T-helper 2 cell treated with Interferon-gamma antibody and Interleukin-4, amounts not matched to agents 5 μg/mL and 100 μg/mL, for 36 hours (primary cell): ENCODE results near the gene PAN3.
A peak's percentile ranks its signal among the peaks of the same experiment; 100 is the strongest.

ENCODE experiments used
- DNase-seq: peaks from one replicate; pipeline ENCODE4 v3.0.0; 2021; ENCODE audit warnings: low spot score
- H3K27ac Mint-ChIP-seq: one replicate; pipeline ENCODE4 v1.8.0; 2021; ENCODE audit warnings: mild to moderate bottlenecking, mixed read lengths
- H3K27me3 Mint-ChIP-seq: one replicate; pipeline ENCODE4 v1.8.0; 2021; ENCODE audit warnings: low read depth, mixed read lengths
- H3K36me3 Mint-ChIP-seq: one replicate; pipeline ENCODE4 v1.8.0; 2021; ENCODE audit warnings: low read depth, mixed read lengths
- H3K4me1 Mint-ChIP-seq: one replicate; pipeline ENCODE4 v1.8.0; 2021; ENCODE audit warnings: low read depth, mixed read lengths
- H3K4me3 Mint-ChIP-seq: one replicate; pipeline ENCODE4 v1.8.0; 2022; ENCODE audit warnings: mild to moderate bottlenecking, moderate library complexity, mixed read lengths
- H3K9me3 Mint-ChIP-seq: one replicate; pipeline ENCODE4 v1.8.0; 2021; ENCODE audit warnings: mixed read lengths

PAN3 gene

DNA sequence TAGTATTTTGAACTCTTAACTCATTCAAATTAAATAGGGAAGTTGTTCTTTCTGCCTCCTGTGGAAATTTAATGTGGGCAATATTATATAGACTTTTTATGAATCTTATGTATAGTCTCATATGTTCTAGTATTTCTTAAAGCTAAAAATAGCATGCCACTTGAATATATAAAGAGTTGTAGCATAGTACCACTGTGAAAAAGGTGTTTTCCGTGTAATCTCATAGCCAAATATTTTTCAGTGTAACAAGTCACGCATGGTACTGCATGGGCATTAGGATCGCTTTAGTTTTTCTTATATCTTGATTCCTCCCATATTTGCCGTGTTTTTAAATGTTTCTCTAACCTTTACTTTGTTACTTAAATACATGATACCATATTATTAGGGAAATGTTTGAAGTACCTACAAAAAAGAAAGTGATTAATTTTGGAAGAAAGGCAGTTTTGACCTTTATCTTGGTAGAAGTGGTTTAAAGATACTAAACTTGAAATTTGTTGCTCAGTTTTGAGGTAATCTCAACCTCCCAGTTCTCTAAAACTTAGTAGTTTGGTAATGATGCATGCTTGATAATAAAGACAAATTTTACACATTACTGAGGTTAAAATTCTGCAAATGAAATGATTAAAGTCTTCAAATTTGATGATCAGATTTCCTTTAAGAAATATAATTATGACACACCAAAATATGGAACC is 81.2 kb downstream of the PAN3 start:
- Mint-ChIP-seq H3K4me1 (no peaks in the 10 kb centered on the region), H3K27ac (no peak overlapping the region), H3K27me3 (no peaks in the 10 kb centered on the region), H3K4me3 (no peak overlapping the region), H3K36me3 (peaks cover 9% of the 10 kb centered on the region), H3K9me3 (no peaks in the 10 kb centered on the region)
- DNase-seq, result no peak

DNA sequence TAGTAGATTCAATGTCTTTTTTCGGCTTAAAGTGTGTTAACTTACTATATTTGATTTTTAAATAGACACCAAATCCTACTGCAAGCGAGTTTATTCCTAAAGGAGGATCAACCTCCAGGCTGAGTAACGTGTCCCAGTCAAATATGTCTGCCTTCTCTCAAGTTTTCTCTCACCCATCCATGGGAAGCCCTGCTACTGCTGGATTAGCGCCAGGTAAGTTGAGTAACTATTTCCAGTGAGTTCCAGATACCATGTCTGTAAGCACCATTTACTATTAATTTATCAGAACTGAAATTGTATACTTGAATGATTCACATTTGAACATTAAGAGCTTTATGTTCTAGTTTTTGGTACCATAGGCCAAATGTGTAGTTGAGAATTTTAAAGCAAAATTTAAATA is 81.8 kb downstream of the PAN3 start:
- Mint-ChIP-seq H3K9me3 (no peaks in the 10 kb centered on the region), H3K36me3 (peaks cover 7% of the 10 kb centered on the region), H3K4me1 (no peaks in the 10 kb centered on the region), H3K4me3 (no peak overlapping the region), H3K27me3 (no peaks in the 10 kb centered on the region), H3K27ac (no peak overlapping the region)
- no peak for DNase-seq

DNA sequence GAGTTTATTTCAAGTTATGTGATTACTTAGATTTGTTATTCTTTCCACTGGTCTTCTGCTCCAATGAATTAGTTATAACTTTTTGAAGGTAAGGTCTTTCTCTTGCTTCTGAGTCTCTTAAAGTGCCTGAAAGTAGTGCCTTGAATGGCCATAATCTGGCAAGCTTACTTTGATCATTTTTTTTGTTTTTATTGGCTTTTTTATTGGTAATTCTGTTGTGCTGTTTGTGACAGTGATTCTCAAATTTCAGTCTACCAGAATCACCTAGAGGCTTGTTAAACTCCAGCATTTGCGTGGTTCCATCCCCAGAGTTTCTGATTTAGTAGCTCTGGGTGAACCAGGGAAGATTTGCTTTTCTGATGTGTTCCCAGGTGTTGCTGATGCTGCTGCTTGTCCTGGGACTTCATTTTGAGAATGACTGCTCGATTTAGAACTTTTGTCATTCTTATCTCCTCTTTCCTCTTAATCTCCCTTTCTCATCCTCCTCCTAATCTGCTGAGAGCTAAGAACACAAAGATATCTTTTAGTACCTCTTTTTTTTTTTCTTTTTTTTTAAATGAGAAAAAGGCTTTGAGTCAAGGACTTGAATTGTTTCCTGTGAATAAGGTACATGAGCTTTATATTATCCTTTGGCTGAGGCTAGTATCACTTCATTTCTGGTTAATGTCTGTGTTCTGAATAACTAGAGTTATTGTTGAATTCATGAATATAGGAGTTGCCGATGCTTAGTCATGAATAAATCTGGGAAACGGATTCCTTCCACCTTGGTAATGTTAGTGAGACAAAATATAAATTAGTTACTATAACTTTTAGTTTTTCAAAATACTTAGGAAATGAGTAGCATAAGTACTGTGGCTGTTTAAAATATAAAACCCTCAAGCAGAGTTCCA is 91.4 kb downstream of the PAN3 start:
- Mint-ChIP-seq H3K27ac (no peak overlapping the region), H3K27me3 (no peaks in the 10 kb centered on the region), H3K36me3 (peaks cover 23% of the 10 kb centered on the region), H3K4me3 (no peak overlapping the region), H3K9me3 (no peaks in the 10 kb centered on the region), H3K4me1 (no peaks in the 10 kb centered on the region)
- DNase-seq, result no peak

DNA sequence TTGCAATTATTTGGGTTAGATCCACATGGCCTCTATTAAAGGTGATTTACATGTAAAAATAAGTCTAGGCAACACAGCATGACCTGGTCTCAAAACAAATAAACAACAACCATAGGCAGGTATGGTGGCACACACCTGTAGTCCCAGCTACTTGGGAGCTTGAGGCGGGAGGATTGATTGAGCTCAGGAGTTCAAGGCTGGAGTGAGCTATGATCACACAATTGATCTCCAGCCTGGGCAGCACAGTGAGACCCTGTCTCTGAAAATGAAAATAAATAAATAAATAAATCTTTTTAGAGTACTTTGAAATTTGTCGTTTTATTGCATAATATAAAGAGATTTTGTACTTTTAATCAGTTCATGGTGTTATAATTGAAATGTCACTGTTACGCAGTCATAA is 93.3 kb downstream of the PAN3 start:
- no peaks in the 10 kb centered on the region for H3K27me3 Mint-ChIP-seq
- H3K4me1 Mint-ChIP-seq, result no peaks in the 10 kb centered on the region
- no peak overlapping the region for H3K27ac Mint-ChIP-seq
- no peak overlapping the region for H3K4me3 Mint-ChIP-seq
- no peaks in the 10 kb centered on the region for H3K9me3 Mint-ChIP-seq
- no peak for DNase-seq
- peaks cover 19% of the 10 kb centered on the region for H3K36me3 Mint-ChIP-seq

DNA sequence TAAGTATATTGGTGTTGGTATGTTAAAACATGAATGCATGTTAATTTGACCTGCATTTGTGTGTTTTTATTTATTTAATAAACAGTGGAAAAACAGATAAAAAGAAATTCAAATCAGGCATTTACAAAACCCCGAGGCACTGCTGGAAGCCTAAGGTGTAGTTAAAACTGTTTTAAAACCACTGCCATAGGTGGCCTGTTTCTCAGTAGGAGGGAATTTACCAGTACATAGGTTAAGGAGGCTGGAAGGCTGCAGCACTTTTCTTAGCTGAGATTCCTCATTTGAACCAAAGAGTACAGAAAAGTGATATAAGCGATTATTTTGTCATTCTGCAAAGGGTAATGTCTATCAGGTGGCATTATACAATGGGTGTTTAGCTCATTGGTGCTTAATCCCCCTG is 99.6 kb downstream of the PAN3 start:
- peaks cover 23% of the 10 kb centered on the region for H3K36me3 Mint-ChIP-seq
- no peak for DNase-seq
- no peak overlapping the region for H3K27ac Mint-ChIP-seq
- H3K4me1 Mint-ChIP-seq, result no peaks in the 10 kb centered on the region
- no peak overlapping the region for H3K4me3 Mint-ChIP-seq
- H3K9me3 Mint-ChIP-seq, result no peaks in the 10 kb centered on the region
- H3K27me3 Mint-ChIP-seq, result no peaks in the 10 kb centered on the region

DNA sequence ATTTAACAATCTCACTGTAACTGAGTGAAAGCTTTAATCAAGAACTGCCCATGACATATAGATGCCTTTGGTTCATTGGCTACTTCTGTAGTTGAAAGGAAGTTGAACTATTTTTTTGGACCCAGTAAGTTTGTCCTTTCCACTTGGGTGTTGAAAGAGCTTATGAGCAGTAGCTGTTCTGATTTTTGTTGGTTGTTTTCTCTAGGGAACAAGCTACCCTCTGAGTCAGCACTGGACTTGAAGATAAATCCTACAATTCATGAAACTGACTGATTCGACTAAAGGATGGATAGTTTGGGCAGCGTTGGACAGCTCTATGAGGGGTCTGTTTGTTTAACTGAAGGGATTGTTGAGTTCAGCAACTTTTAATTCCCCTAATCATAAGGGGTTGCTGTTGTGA is 101.0 kb downstream of the PAN3 start:
- H3K27me3 Mint-ChIP-seq, result no peaks in the 10 kb centered on the region
- no peak for DNase-seq
- no peaks in the 10 kb centered on the region for H3K9me3 Mint-ChIP-seq
- peaks cover 25% of the 10 kb centered on the region for H3K36me3 Mint-ChIP-seq
- no peaks in the 10 kb centered on the region for H3K4me1 Mint-ChIP-seq
- H3K27ac Mint-ChIP-seq, result no peak overlapping the region
- H3K4me3 Mint-ChIP-seq, result no peak overlapping the region

DNA sequence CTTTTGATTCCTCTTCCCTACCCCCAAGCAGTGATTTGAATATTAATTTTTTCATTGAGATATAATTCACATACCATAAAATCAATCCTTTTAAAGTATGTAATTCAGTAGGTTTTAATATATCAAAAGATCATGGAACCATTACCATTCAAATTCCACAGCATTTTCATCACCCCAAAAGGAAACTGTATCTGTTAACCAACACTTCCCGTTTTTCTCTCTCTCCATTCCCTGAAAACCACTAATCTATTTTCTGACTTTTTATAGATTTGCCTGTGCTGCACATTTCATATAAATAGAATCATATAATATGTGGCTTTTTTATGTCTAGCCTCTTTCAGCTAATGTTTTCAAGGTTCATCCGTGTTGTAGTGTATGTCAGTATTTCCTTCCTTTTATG is 107.1 kb downstream of the PAN3 start:
- no peak for DNase-seq
- no peak overlapping the region for H3K27ac Mint-ChIP-seq
- peaks cover 26% of the 10 kb centered on the region for H3K4me1 Mint-ChIP-seq
- peaks cover 52% of the 10 kb centered on the region for H3K36me3 Mint-ChIP-seq
- no peaks in the 10 kb centered on the region for H3K27me3 Mint-ChIP-seq
- H3K4me3 Mint-ChIP-seq, result no peak overlapping the region
- H3K9me3 Mint-ChIP-seq, result peaks cover 18% of the 10 kb centered on the region

DNA sequence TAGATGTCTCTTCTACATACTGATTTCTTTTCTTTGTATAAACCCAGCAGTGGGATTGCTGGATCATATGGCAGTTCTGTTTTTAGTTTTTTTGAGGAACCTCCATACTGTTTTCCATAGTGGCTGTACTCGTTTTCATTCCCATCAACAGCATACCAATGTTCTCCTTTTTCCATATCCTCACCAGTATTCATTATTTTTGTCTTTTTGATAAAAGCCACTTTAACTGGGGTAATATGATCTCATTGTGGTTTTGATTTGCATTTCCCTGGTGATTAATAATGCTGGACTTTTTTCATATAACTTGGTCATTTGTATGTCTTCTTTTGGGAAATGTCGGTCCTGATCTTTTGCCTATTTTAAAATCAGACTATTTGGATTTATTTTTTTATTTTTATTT is 108.5 kb downstream of the PAN3 start:
- peaks cover 36% of the 10 kb centered on the region for H3K4me1 Mint-ChIP-seq
- H3K27ac Mint-ChIP-seq, result no peak overlapping the region
- no peak for DNase-seq
- peaks cover 18% of the 10 kb centered on the region for H3K9me3 Mint-ChIP-seq
- H3K36me3 Mint-ChIP-seq, result peaks cover 57% of the 10 kb centered on the region
- no peak overlapping the region for H3K4me3 Mint-ChIP-seq
- no peaks in the 10 kb centered on the region for H3K27me3 Mint-ChIP-seq

DNA sequence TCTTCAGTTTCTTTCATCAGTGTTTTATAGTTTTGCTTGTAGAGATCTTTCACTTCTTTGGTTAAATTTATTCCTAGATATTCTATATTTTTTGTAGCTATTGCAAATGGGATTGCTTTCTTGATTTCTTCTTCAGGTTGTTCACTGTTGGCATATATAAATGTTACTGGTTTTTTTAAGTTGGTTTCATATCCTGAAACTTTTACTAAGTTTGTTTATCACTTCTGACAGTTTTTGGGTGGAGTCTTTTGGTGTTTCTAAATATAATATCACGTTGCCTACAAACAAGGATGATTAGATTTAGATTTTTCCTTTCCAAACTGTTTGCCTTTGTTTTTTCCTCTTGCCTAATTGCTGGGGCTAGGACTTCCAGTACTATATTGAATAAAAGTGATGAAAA is 109.7 kb downstream of the PAN3 start:
- Mint-ChIP-seq H3K4me3 (peak overlapping the region; percentile 38), H3K27ac (peak overlapping the region; percentile 44), H3K27me3 (no peaks in the 10 kb centered on the region), H3K36me3 (peaks cover 50% of the 10 kb centered on the region), H3K4me1 (peaks cover 36% of the 10 kb centered on the region), H3K9me3 (peaks cover 18% of the 10 kb centered on the region)
- no peak for DNase-seq

DNA sequence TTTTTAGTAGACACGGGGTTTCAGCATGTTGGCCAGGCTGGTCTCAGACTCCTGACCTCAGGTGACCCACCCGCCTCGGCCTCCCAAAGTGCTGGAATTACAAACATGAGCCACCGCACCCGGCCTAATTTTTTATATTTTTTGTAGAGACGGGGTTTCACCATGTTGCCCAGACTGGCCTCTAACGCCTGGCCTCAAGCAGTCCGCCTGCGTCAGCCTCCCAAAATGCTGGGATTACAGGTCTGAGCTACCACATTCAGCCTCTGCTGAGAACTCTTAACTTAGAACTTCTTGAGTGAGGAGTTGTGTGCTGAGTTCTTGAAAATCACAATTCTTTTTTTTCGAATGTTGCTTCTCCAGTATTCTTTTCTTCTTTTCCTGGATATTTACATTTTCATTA is 112.2 kb downstream of the PAN3 start:
- no peaks in the 10 kb centered on the region for H3K27me3 Mint-ChIP-seq
- DNase-seq, result no peak
- H3K27ac Mint-ChIP-seq, result no peak overlapping the region
- peaks cover 15% of the 10 kb centered on the region for H3K9me3 Mint-ChIP-seq
- no peak overlapping the region for H3K4me3 Mint-ChIP-seq
- H3K4me1 Mint-ChIP-seq, result peaks cover 38% of the 10 kb centered on the region
- peaks cover 52% of the 10 kb centered on the region for H3K36me3 Mint-ChIP-seq

DNA sequence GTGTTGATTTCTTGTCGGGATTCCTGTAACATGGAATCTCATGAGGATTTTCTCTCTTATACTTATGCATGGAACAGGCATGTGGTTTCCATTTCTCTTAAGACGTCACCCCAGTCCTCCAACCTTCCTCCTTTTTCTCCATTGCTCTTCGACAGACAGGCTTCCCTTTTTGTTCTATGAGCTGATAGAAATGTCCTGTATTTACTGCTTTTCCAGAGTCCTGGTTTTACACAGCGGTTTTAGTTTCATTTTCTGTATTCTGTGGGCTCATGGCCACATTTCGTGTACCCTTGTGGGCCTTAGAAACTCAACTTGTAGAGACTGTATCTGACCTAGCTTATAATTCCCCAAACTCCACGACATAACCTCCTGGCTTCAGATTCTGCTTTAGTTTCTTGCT is 113.1 kb downstream of the PAN3 start:
- H3K9me3 Mint-ChIP-seq, result peaks cover 13% of the 10 kb centered on the region
- peaks cover 36% of the 10 kb centered on the region for H3K4me1 Mint-ChIP-seq
- H3K4me3 Mint-ChIP-seq, result peak overlapping the region; percentile 47
- H3K27ac Mint-ChIP-seq, result peak overlapping the region; percentile 31
- H3K27me3 Mint-ChIP-seq, result no peaks in the 10 kb centered on the region
- no peak for DNase-seq
- H3K36me3 Mint-ChIP-seq, result peaks cover 53% of the 10 kb centered on the region

DNA sequence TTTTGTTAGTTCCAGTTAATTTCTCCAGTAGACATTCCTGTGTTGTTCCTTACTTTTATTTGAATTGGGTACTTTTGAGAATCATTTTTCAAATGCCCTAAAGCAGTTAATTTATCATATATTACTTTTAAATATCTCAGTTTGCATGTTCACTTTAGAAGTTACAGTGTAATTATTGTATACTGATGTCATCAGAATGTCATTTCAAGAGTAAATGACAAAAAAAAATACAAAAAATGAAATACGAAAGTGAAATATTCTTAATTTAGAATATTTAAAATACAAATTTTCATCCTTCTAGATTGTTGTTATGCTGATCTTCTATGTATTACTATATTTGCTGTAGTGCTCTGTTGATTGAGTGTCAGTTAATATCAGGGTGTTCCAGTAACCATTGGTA is 114.2 kb downstream of the PAN3 start:
- DNase-seq, result no peak
- peaks cover 51% of the 10 kb centered on the region for H3K36me3 Mint-ChIP-seq
- peaks cover 29% of the 10 kb centered on the region for H3K4me1 Mint-ChIP-seq
- H3K9me3 Mint-ChIP-seq, result peaks cover 9% of the 10 kb centered on the region
- H3K27me3 Mint-ChIP-seq, result no peaks in the 10 kb centered on the region
- no peak overlapping the region for H3K4me3 Mint-ChIP-seq
- no peak overlapping the region for H3K27ac Mint-ChIP-seq

DNA sequence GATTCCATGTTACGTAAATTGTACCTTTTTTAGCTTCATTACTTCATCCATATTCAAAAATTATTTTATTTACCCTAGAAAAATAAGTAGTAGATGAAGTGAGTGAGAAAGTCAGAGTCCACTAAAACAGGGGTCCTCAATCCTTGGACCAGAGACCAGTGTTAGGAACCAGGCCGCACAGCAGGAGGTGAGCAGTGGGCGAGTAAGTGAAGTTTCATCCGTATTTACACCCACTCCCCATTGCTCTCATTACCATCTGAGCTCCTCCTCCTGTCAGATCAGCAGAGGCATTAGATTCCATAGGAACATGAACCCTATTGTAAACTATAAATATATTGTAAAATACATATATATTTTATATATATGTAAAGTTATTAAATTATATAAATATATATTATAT is 119.0 kb downstream of the PAN3 start:
- Mint-ChIP-seq H3K4me1 (peaks cover 5% of the 10 kb centered on the region), H3K36me3 (peaks cover 42% of the 10 kb centered on the region), H3K27me3 (no peaks in the 10 kb centered on the region), H3K4me3 (no peak overlapping the region), H3K27ac (no peak overlapping the region), H3K9me3 (no peaks in the 10 kb centered on the region)
- DNase-seq, result no peak

DNA sequence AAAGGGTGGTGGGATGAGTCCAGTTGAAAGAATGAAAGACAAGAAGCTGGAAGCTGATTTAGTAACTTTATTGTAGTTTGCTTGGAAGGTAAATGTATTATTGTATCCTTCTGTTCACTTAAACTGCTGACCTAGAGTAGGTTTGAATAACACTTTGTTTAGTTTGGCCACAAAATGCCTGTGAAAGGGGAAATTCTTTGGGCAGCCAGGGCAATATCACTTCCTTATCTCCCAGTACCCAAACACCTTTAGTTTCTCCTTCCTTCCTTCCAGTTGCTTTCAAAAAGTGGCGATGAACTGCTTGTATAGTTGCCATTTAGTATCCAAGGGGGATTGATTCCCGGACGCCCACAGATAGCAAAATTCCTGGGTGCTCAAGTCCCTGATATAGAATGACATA is 120.1 kb downstream of the PAN3 start:
- Mint-ChIP-seq H3K27me3 (no peaks in the 10 kb centered on the region), H3K4me3 (no peak overlapping the region), H3K4me1 (peaks cover 5% of the 10 kb centered on the region), H3K27ac (no peak overlapping the region), H3K9me3 (peaks cover 3% of the 10 kb centered on the region), H3K36me3 (peaks cover 50% of the 10 kb centered on the region)
- DNase-seq, result no peak
